Measurements from ENCODE around the gene ARL5C. TPM values are rescaled to one million over a fixed set of nuclear protein-coding genes. Genes with fewer than 3 reads are reported as not detected.
"Not testable (repeated sequence)": the region's sequence is repeated elsewhere in the genome, so short reads cannot be mapped to it uniquely, and the experiment has no call there.

ARL5C gene
- total RNA-seq, 1 experiment from 2014 or later: not detected

DNA sequence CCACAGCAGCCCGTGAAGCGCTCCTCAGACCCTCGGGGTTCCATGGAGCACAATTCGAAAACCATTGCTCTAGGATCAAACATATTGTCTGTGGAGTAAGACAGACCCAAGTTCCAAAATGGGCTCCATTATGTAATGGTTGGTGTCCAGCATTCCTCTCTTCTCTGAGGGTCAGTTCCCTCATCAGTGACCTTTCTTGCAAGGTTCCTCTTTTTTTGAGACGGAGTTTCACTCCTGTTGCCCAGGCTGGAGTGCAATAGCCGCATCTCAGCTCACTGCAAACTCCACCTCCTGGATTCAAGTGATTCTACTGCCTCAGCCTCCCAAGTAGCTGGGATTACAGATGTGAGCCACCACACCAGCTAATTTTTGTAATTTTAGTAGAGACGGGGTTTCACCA lies 43.0 kb downstream of the ARL5C start:
- no peak overlapping the region for H3K27ac Mint-ChIP-seq (ENCODE audit: unreplicated experiment)
- BruUV-seq (replicated peaks): no TSS peak
- CTCF ChIA-PET: no interaction called here
- Histone ChIP-seq H3K36me3 (ENCODE audit: control insufficient read depth, insufficient read depth, low read length) (no peaks in the 10 kb centered on the region), H3K27me3 (replicated peaks; ENCODE audit: control insufficient read depth, insufficient read depth, low read length) (no peaks in the 10 kb centered on the region), H3K4me3 (ENCODE audit: low read depth, low read length) (no peak overlapping the region), H3K9me3 (no peaks in the 10 kb centered on the region), H3K4me1 (no peaks in the 10 kb centered on the region)
- no peak overlapping the region for H3K4me3 Mint-ChIP-seq (ENCODE audit: unreplicated experiment)
- TF ChIP-seq, protein P1, sequence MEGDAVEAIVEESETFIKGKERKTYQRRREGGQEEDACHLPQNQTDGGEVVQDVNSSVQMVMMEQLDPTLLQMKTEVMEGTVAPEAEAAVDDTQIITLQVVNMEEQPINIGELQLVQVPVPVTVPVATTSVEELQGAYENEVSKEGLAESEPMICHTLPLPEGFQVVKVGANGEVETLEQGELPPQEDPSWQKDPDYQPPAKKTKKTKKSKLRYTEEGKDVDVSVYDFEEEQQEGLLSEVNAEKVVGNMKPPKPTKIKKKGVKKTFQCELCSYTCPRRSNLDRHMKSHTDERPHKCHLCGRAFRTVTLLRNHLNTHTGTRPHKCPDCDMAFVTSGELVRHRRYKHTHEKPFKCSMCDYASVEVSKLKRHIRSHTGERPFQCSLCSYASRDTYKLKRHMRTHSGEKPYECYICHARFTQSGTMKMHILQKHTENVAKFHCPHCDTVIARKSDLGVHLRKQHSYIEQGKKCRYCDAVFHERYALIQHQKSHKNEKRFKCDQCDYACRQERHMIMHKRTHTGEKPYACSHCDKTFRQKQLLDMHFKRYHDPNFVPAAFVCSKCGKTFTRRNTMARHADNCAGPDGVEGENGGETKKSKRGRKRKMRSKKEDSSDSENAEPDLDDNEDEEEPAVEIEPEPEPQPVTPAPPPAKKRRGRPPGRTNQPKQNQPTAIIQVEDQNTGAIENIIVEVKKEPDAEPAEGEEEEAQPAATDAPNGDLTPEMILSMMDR (IDR thresholded peaks at IDR 0.05; ENCODE audit: insufficient read depth in 1 of 2, low read depth in 1 of 2, low read length in 1 of 2, severe bottlenecking in 1 of 2, unreplicated experiment in 1 of 2): no peak
- POLR2A ChIA-PET: no interaction called here
- no peak for DNase-seq
- H3K36me3 Mint-ChIP-seq (ENCODE audit: insufficient read depth, unreplicated experiment): no peaks in the 10 kb centered on the region
- H3K9me3 Mint-ChIP-seq (ENCODE audit: unreplicated experiment): no peaks in the 10 kb centered on the region
- no peaks in the 10 kb centered on the region for H3K27me3 Mint-ChIP-seq (ENCODE audit: insufficient read depth, unreplicated experiment)
- H3K4me1 Mint-ChIP-seq (ENCODE audit: low read depth, unreplicated experiment): no peaks in the 10 kb centered on the region
- intact Hi-C loops (cut with micrococcal nuclease; ENCODE audit: unreplicated experiment): no loop called here

DNA sequence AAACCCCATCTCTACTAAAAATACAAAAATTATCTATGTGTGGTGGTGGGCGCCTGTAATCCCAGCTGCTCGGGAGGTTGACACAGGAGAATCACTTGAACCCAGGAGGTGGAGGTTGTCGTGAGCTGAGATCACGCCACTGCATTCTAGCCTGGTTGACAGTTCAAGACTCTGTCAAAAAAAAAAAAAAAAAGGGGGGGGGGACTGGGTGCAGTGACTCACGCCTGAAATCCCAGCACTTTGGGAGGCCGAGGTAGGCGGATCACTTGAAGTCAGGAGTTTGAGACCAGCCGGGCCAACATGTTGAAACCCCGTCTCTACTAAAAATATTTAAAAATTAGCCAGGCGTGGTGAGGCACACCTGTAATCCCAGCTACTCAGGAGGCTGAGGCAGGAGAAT lies 44.0 kb downstream of the ARL5C start:
- H3K27me3 Mint-ChIP-seq (ENCODE audit: insufficient read depth, unreplicated experiment); H3K27me3 ChIP-seq (replicated peaks; ENCODE audit: control insufficient read depth, insufficient read depth, low read length); H3K9me3 Mint-ChIP-seq (ENCODE audit: unreplicated experiment); H3K9me3 ChIP-seq; H3K27ac Mint-ChIP-seq (ENCODE audit: unreplicated experiment); BruUV-seq (replicated peaks); H3K36me3 Mint-ChIP-seq (ENCODE audit: insufficient read depth, unreplicated experiment); intact Hi-C loops (cut with micrococcal nuclease; ENCODE audit: unreplicated experiment); H3K36me3 ChIP-seq (ENCODE audit: control insufficient read depth, insufficient read depth, low read length); DNase-seq; H3K4me1 Mint-ChIP-seq (ENCODE audit: low read depth, unreplicated experiment); H3K4me3 Mint-ChIP-seq (ENCODE audit: unreplicated experiment); H3K4me3 ChIP-seq (ENCODE audit: low read depth, low read length); H3K4me1 ChIP-seq; POLR2A ChIA-PET: not testable (repeated sequence)
- CTCF ChIA-PET: interaction anchor here (0.5 to 0.9 kb wide), 2 partner anchors 139 to 217 kb away, joined by 4 to 5 read pairs; no protein-coding TSS in a partner anchor

DNA sequence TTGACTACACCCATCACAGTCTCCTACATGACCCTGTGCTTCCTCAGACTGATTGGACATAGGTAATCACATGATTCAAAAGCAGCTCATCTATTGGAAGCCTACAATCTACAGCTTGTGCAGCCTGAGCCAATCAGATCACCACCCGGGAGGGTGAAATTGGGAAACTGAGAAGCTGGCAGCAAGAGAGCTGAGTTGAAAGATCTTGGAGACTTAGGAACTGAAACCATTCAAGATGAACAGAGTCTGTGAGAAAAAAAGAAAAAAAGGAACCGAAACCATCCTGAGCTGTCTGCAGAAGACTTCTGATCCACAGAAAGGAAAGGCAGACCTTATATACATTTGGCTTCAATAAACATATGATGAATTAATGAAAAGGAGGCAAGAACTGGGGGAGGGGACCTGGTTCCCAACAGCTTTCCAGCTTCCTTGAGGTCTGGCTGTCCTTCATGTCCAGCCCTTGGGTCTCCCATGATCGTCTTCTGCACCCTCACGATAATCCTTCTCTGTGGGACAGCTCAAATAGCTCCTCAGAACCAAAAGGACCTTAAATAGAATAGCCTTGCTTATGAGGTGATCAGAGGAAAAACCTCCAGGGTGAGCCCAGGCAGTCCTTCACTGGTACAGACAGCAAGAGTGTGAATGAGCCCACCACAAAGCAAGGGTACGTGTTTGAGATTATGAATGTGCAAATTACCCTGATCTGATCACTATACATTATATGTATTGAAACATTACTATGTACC lies 47.1 kb downstream of the ARL5C start:
- Histone ChIP-seq H3K4me1 (no peaks in the 10 kb centered on the region), H3K9me3 (no peaks in the 10 kb centered on the region), H3K4me3 (ENCODE audit: low read depth, low read length) (no peak overlapping the region), H3K36me3 (ENCODE audit: control insufficient read depth, insufficient read depth, low read length) (no peaks in the 10 kb centered on the region), H3K27me3 (replicated peaks; ENCODE audit: control insufficient read depth, insufficient read depth, low read length) (peaks cover 1% of the 10 kb centered on the region; the same call in 1 of the 2 replicates)
- H3K4me1 Mint-ChIP-seq (ENCODE audit: low read depth, unreplicated experiment): no peaks in the 10 kb centered on the region
- no peak overlapping the region for H3K27ac Mint-ChIP-seq (ENCODE audit: unreplicated experiment)
- no peaks in the 10 kb centered on the region for H3K36me3 Mint-ChIP-seq (ENCODE audit: insufficient read depth, unreplicated experiment)
- no peaks in the 10 kb centered on the region for H3K9me3 Mint-ChIP-seq (ENCODE audit: unreplicated experiment)
- CTCF ChIA-PET: no interaction called here
- POLR2A ChIA-PET: no interaction called here
- H3K27me3 Mint-ChIP-seq (ENCODE audit: insufficient read depth, unreplicated experiment): no peaks in the 10 kb centered on the region
- intact Hi-C loops (cut with micrococcal nuclease; ENCODE audit: unreplicated experiment): no loop called here
- no TSS peak for BruUV-seq (replicated peaks)
- H3K4me3 Mint-ChIP-seq (ENCODE audit: unreplicated experiment): no peak overlapping the region
- no peak for DNase-seq
- TF ChIP-seq, protein P1 (IDR thresholded peaks at IDR 0.05; ENCODE audit: insufficient read depth in 1 of 2, low read depth in 1 of 2, low read length in 1 of 2, severe bottlenecking in 1 of 2, unreplicated experiment in 1 of 2): no peak

All from Caco-2 (cell line).